H9 (cell line): Measurements from ENCODE around the gene APBA2. TPM values are rescaled to one million over a fixed set of nuclear protein-coding genes. Genes with fewer than 3 reads are reported as not detected.

Source experiments
- DNase-seq: peaks from one replicate; pipeline ENCODE4 v3.0.0-alpha.2; 2017
- H2AFZ ChIP-seq: one replicate; pipeline ENCODE4 v1.6.1; 2013; ENCODE audit warnings: mild to moderate bottlenecking, low read length, control low read depth, moderate library complexity
- H2AK5ac ChIP-seq: 2 replicates; pipeline ENCODE4 v1.6.1; 2013; ENCODE audit warnings: low read length, control low read depth, mixed read lengths; ENCODE audit not compliant: insufficient read length
- H2BK120ac ChIP-seq: one replicate; pipeline ENCODE4 v1.6.1; 2013; ENCODE audit warnings: low read depth, mild to moderate bottlenecking, low read length, control low read depth, inconsistent platforms; ENCODE audit not compliant: poor library complexity, severe bottlenecking
- H2BK12ac ChIP-seq: 2 replicates; pipeline ENCODE4 v1.6.1; 2013; ENCODE audit warnings: low read length, control low read depth, mixed read lengths, low read depth; ENCODE audit not compliant: insufficient read length
- H2BK15ac ChIP-seq: 2 replicates; pipeline ENCODE4 v1.6.1; 2013; ENCODE audit warnings: low read depth, low read length, control low read depth
- H2BK20ac ChIP-seq: one replicate; pipeline ENCODE4 v1.6.1; 2013; ENCODE audit warnings: low read depth, mild to moderate bottlenecking, low read length, control low read depth, inconsistent platforms; ENCODE audit not compliant: poor library complexity, severe bottlenecking
- H2BK5ac ChIP-seq: 2 replicates; pipeline ENCODE4 v1.6.1; 2013; ENCODE audit warnings: low read length, control low read depth, mixed read lengths; ENCODE audit not compliant: insufficient read length
- H3K14ac ChIP-seq: 2 replicates; pipeline ENCODE4 v1.6.1; 2013; ENCODE audit warnings: low read length, control low read depth; ENCODE audit not compliant: insufficient read depth
- H3K18ac ChIP-seq: 2 replicates; pipeline ENCODE4 v1.6.1; 2013; ENCODE audit warnings: low read depth, mild to moderate bottlenecking, mixed read lengths, low read length, control low read depth; ENCODE audit not compliant: insufficient read length
- H3K23ac ChIP-seq: 2 replicates; pipeline ENCODE4 v1.6.1; 2013; ENCODE audit warnings: low read length, control low read depth, mixed read lengths, low read depth; ENCODE audit not compliant: insufficient read length
- H3K23me2 ChIP-seq: 2 replicates; pipeline ENCODE4 v1.6.1; 2013; ENCODE audit warnings: low read depth, mild to moderate bottlenecking, mixed read lengths, low read length, control low read depth; ENCODE audit not compliant: insufficient read length, poor library complexity, severe bottlenecking
- H3K27ac ChIP-seq: 2 replicates; pipeline ENCODE4 v1.5.1; 2013; ENCODE audit warnings: low read length, control low read depth, mixed read lengths, low read depth; ENCODE audit not compliant: insufficient read length
- H3K27me3 ChIP-seq: 2 replicates; pipeline ENCODE4 v1.6.1; 2013; ENCODE audit warnings: low read length, control low read depth, inconsistent platforms; ENCODE audit not compliant: insufficient read depth
- H3K4ac ChIP-seq: 2 replicates; pipeline ENCODE4 v1.6.1; 2013; ENCODE audit warnings: low read depth, mild to moderate bottlenecking, control low read depth, inconsistent platforms, low read length, moderate library complexity
- H3K4me1 ChIP-seq: 2 replicates; pipeline ENCODE4 v1.6.1; 2013; ENCODE audit warnings: low read length, control low read depth, inconsistent platforms; ENCODE audit not compliant: insufficient read depth
- H3K4me2 ChIP-seq: 2 replicates; pipeline ENCODE4 v1.6.1; 2013; ENCODE audit warnings: low read length, control low read depth, mixed read lengths; ENCODE audit not compliant: insufficient read length, insufficient read depth
- H3K56ac ChIP-seq: 2 replicates; pipeline ENCODE4 v1.6.1; 2013; ENCODE audit warnings: low read depth, mild to moderate bottlenecking, mixed read lengths, low read length, control low read depth; ENCODE audit not compliant: insufficient read length
- H3K79me1 ChIP-seq: 2 replicates; pipeline ENCODE4 v1.6.1; 2013; ENCODE audit warnings: low read depth, mild to moderate bottlenecking, moderate library complexity, low read length, control low read depth, inconsistent platforms; ENCODE audit not compliant: insufficient read depth, poor library complexity, severe bottlenecking
- H3K79me2 ChIP-seq: 2 replicates; pipeline ENCODE4 v1.6.1; 2013; ENCODE audit warnings: low read length, control low read depth, inconsistent platforms; ENCODE audit not compliant: insufficient read depth
- H3K9ac ChIP-seq: 2 replicates; pipeline ENCODE4 v1.6.1; 2013; ENCODE audit warnings: low read length, control low read depth, mixed read lengths; ENCODE audit not compliant: insufficient read length; ENCODE audit errors: extremely low read depth
- H3K9me3 ChIP-seq: one replicate; pipeline ENCODE4 v1.6.1; 2013; ENCODE audit warnings: low read depth, low read length, inconsistent platforms; ENCODE audit not compliant: control insufficient read depth
- H3T11ph ChIP-seq: one replicate; pipeline ENCODE4 v1.6.1; 2013; ENCODE audit warnings: mild to moderate bottlenecking, low read length, control low read depth, inconsistent platforms
- H4K20me1 ChIP-seq: one replicate; pipeline ENCODE4 v1.6.1; 2013; ENCODE audit not compliant: control insufficient read depth, insufficient read length, insufficient read depth
- H4K5ac ChIP-seq: 2 replicates; pipeline ENCODE4 v1.6.1; 2013; ENCODE audit warnings: low read depth, mild to moderate bottlenecking, mixed read lengths, low read length, control low read depth; ENCODE audit not compliant: insufficient read length
- H4K8ac ChIP-seq: replicated peaks from 2 replicates; pipeline ENCODE4 v1.6.1; 2013; ENCODE audit warnings: low read length, control low read depth, mixed read lengths, low read depth; ENCODE audit not compliant: insufficient read length
- H4K91ac ChIP-seq: 2 replicates; pipeline ENCODE4 v1.6.1; 2013; ENCODE audit warnings: low read depth, mild to moderate bottlenecking, moderate library complexity, mixed read lengths, low read length, control low read depth; ENCODE audit not compliant: insufficient read length
- H3K27ac Mint-ChIP-seq, 3 experiments: 2 replicates in 2 of 3; 3 replicates in 1 of 3; pipeline ENCODE4 v1.8.0; 2020 to 2021; ENCODE audit warnings: mixed read lengths in 3 of 3, mild to moderate bottlenecking in 1 of 3, moderate library complexity in 1 of 3
- H3K27me3 Mint-ChIP-seq: 2 replicates; pipeline ENCODE4 v1.8.0; 2021; ENCODE audit warnings: low read depth, mild to moderate bottlenecking, moderate library complexity, mixed read lengths
- H3K36me3 Mint-ChIP-seq, 3 experiments: 2 replicates in 2 of 3; 3 replicates in 1 of 3; pipeline ENCODE4 v1.8.0; 2020 to 2021; ENCODE audit warnings: low read depth in 3 of 3, mixed read lengths in 3 of 3; ENCODE audit not compliant: insufficient read depth in 1 of 3
- H3K4me1 Mint-ChIP-seq, 2 experiments: 2 replicates each; pipeline ENCODE4 v1.8.0; 2020; ENCODE audit warnings: mixed read lengths in 2 of 2
- H3K4me3 Mint-ChIP-seq, 2 experiments: 2 replicates in 1 of 2; 3 replicates in 1 of 2; pipeline ENCODE4 v1.8.0; 2020 to 2021; ENCODE audit warnings: mild to moderate bottlenecking in 2 of 2, mixed read lengths in 2 of 2, moderate library complexity in 1 of 2
- H3K9me3 Mint-ChIP-seq, 2 experiments: 2 replicates in 1 of 2; 3 replicates in 1 of 2; pipeline ENCODE4 v1.8.0; 2020; ENCODE audit warnings: mild to moderate bottlenecking in 2 of 2, mixed read lengths in 2 of 2, moderate library complexity in 1 of 2
- whole genome bisulfite sequencing: extraction: QIAGEN DNeasy Blood & Tissue Kit; methylation state at CpG from one replicate; pipeline ENCODE4 v1.1.7; 2013; ENCODE audit warnings: missing lambda C conversion rate, low lambda C conversion rate, mixed read lengths; ENCODE audit not compliant: insufficient read length; ENCODE audit errors: extremely low coverage; 5-methylcytosine and 5-hydroxymethylcytosine counted together
- total RNA-seq: library from RNA; stranded (reverse); gene quantifications from 2 replicates; pipeline ENCODE4 v1.2.1, GENCODE V29; 2021
- TF ChIP-seq, protein P1 (sequence below): fragments of 200-600 bp; sonication (generic); conservative IDR thresholded peaks from 3 replicates; pipeline ENCODE4 v1.8.0; 2021; ENCODE audit warnings: antibody characterized with exemption, mild to moderate bottlenecking

Gene APBA2
- total RNA-seq, 1 experiment from 2014 or later: 14.3 TPM

DNA sequence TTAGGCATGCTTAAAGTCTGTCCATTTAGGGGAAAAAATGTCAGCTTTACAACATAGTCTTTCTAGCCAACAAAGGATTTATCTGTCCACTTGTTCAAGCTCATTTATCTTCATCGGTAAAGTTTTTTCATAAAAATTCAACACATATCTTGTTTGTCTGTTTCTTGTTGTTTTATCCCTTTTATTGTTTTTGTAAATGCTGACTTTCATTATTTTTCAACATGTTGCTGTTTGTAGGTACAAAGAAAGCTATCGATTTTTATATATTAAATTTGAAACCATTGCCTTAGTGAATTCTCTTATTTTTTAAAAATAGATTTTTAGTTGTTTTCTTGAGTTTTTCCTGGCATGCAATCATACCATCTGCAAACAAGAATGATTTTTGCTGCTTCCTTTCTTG is 198.1 kb downstream of the APBA2 start:
- no CpG with 5 or more reads among the region's 2 CpGs for WGBS
- Histone ChIP-seq H3K9ac (no peak overlapping the region), H3K4me1 (no peaks in the 10 kb centered on the region), H2BK15ac (no peak overlapping the region), H3T11ph (no peak overlapping the region), H2AK5ac (no peak overlapping the region), H4K8ac (no peak overlapping the region), H3K79me2 (no peaks in the 10 kb centered on the region), H3K23me2 (no peaks in the 10 kb centered on the region), H3K23ac (no peak overlapping the region), H3K14ac (no peak overlapping the region), H2AFZ (no peak overlapping the region), H3K56ac (no peak overlapping the region), H2BK5ac (no peak overlapping the region), H3K9me3 (no peaks in the 10 kb centered on the region), H3K27me3 (no peaks in the 10 kb centered on the region), H4K5ac (no peak overlapping the region), H3K4me2 (no peak overlapping the region), H3K4ac (no peak overlapping the region), H4K91ac (no peak overlapping the region), H3K27ac (no peak overlapping the region), H2BK12ac (no peak overlapping the region), H2BK20ac (no peak overlapping the region), H3K18ac (no peak overlapping the region), H3K79me1 (no peaks in the 10 kb centered on the region), H2BK120ac (no peak overlapping the region), H4K20me1 (no peaks in the 10 kb centered on the region)
- Mint-ChIP-seq H3K4me3 (no peak overlapping the region), H3K27me3 (no peaks in the 10 kb centered on the region; the same call in 1 of the 2 replicates), H3K9me3 (peaks cover 0 to 6% of the 10 kb centered on the region in 2 experiments; a peak in 4 of 5 replicates), H3K4me1 (peaks cover 9 to 10% of the 10 kb centered on the region in 2 experiments), H3K36me3 (peaks cover 5 to 8% (median 6%) of the 10 kb centered on the region in 3 experiments; a peak in 5 of 7 replicates), H3K27ac (no peak overlapping the region)
- TF ChIP-seq, protein P1, sequence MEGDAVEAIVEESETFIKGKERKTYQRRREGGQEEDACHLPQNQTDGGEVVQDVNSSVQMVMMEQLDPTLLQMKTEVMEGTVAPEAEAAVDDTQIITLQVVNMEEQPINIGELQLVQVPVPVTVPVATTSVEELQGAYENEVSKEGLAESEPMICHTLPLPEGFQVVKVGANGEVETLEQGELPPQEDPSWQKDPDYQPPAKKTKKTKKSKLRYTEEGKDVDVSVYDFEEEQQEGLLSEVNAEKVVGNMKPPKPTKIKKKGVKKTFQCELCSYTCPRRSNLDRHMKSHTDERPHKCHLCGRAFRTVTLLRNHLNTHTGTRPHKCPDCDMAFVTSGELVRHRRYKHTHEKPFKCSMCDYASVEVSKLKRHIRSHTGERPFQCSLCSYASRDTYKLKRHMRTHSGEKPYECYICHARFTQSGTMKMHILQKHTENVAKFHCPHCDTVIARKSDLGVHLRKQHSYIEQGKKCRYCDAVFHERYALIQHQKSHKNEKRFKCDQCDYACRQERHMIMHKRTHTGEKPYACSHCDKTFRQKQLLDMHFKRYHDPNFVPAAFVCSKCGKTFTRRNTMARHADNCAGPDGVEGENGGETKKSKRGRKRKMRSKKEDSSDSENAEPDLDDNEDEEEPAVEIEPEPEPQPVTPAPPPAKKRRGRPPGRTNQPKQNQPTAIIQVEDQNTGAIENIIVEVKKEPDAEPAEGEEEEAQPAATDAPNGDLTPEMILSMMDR: no peak
- DNase-seq: no peak
